GM23338 (cell line): ENCODE measurements around the gene NCSTN. TPM values are rescaled to one million over a fixed set of nuclear protein-coding genes. Genes with fewer than 3 reads are reported as not detected.

Experiments
- CREB1 ChIP-seq: fragments of 250-450 bp; sonication (Bioruptor Pico); IDR thresholded peaks from 2 replicates; pipeline ENCODE4 v1.5.0; 2020; ENCODE audit warnings: low read depth, mild to moderate bottlenecking, moderate library complexity
- EZH2 ChIP-seq: fragments of 200-600 bp; sonication (generic); IDR thresholded peaks from one replicate; pipeline ENCODE4 v1.8.0; 2017; ENCODE audit warnings: antibody characterized with exemption, mild to moderate bottlenecking, low read depth; ENCODE audit not compliant: unreplicated experiment
- EZH2phosphoT487 ChIP-seq: fragments of 200-600 bp; sonication (generic); IDR thresholded peaks from one replicate; pipeline ENCODE4 v1.8.1; 2018; ENCODE audit warnings: antibody characterized with exemption; ENCODE audit not compliant: unreplicated experiment
- JUNB ChIP-seq: IDR thresholded peaks from one replicate; pipeline ENCODE4 v1.6.1; 2016; ENCODE audit warnings: antibody characterized with exemption; ENCODE audit not compliant: unreplicated experiment
- NANOG ChIP-seq: IDR thresholded peaks from 2 replicates; pipeline ENCODE4 v1.6.1; 2016; ENCODE audit warnings: antibody characterized with exemption, borderline replicate concordance
- POLR2AphosphoS5 ChIP-seq: IDR thresholded peaks from 2 replicates; pipeline ENCODE4 v1.6.1; 2016; ENCODE audit warnings: antibody characterized with exemption, low read depth
- STAT1 ChIP-seq: IDR thresholded peaks from one replicate; pipeline ENCODE4 v1.6.1; 2016; ENCODE audit warnings: antibody characterized with exemption; ENCODE audit not compliant: unreplicated experiment
- ZNF114 ChIP-seq: fragments of 250-450 bp; sonication (Bioruptor Pico); IDR thresholded peaks from 2 replicates; pipeline ENCODE4 v1.5.0; 2020; ENCODE audit warnings: mild to moderate bottlenecking, moderate library complexity
- ZNF331 ChIP-seq: fragments of 250-450 bp; sonication (Bioruptor Pico); IDR thresholded peaks from 2 replicates; pipeline ENCODE4 v1.5.0; 2020; ENCODE audit warnings: low read depth, mild to moderate bottlenecking, moderate library complexity
- polyA plus RNA-seq: library from polyadenylated mRNA; unstranded; fragments of >200 nt; fragmentation: Nextera tagmentation; extraction: Ambion mirVana; gene quantifications from 2 replicates; pipeline ENCODE4 v1.2.1, GENCODE V29; 2016
- total RNA-seq: library from RNA; depleted of rRNA; stranded (reverse); fragments of >200 nt; shearing (Covaris generic); gene quantifications from 2 replicates; pipeline ENCODE4 v1.2.3, GENCODE V29; 2014
- TF ChIP-seq, protein P1 (sequence below): fragments of 250-450 bp; sonication (Bioruptor Pico); IDR thresholded peaks from 2 replicates; pipeline ENCODE4 v1.5.0; 2020; ENCODE audit warnings: mild to moderate bottlenecking, moderate library complexity
- TF ChIP-seq, protein P2 (sequence below): IDR thresholded peaks from 2 replicates; pipeline ENCODE4 v1.6.1; 2016; ENCODE audit warnings: antibody characterized with exemption

Gene NCSTN
- total and polyA plus RNA-seq, 2 experiments from 2014 or later: 36.0 to 45.9 TPM

DNA sequence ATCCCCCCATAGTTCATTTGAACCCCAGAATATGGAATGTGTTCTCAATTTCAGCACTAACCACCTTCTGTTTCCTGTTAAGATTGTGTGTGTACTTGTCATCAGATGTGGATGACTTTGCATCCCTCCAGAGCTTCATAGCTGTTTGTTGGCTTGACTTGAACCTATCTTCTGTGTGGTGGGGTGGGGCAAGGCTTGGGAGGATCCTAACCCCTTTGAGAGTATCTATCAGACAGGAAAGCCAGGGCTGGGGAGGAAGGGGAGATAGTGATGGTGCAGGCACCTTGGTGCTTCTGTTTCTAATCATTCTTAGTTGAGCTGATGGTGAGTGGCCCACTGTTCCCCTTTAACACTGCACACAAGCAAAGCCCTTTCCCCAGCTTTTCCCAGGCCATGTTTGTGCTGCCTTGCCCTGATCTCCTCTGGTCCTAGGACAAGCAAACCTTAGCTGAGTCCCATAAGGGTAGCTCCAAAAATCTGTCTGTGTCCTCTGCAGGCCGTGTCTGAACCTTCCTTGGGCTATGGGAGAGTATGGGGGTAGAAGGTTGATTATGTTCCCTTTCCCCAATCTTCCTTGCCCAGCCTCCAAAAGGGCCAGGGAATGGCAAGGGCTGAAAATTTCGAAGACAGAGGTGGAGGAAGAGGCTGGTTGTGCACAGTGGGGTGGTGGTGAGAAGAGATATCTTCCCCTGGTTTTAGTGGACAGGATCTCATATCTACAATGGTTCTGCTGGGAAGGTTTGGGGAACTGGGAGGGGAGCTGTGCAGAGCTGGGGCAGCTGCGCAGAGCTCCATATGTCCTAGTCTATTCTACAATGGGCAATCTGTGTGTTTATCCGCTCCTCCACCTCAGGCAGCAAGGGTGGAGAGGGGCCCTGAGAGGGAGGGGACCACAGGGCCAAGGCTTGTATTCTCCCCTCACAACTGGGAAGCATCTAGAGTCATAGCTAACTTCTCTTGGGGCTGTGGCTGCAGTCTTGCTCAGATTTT, 25.0 kb downstream of the NCSTN start (continued):
- TF ChIP-seq, protein P1, sequence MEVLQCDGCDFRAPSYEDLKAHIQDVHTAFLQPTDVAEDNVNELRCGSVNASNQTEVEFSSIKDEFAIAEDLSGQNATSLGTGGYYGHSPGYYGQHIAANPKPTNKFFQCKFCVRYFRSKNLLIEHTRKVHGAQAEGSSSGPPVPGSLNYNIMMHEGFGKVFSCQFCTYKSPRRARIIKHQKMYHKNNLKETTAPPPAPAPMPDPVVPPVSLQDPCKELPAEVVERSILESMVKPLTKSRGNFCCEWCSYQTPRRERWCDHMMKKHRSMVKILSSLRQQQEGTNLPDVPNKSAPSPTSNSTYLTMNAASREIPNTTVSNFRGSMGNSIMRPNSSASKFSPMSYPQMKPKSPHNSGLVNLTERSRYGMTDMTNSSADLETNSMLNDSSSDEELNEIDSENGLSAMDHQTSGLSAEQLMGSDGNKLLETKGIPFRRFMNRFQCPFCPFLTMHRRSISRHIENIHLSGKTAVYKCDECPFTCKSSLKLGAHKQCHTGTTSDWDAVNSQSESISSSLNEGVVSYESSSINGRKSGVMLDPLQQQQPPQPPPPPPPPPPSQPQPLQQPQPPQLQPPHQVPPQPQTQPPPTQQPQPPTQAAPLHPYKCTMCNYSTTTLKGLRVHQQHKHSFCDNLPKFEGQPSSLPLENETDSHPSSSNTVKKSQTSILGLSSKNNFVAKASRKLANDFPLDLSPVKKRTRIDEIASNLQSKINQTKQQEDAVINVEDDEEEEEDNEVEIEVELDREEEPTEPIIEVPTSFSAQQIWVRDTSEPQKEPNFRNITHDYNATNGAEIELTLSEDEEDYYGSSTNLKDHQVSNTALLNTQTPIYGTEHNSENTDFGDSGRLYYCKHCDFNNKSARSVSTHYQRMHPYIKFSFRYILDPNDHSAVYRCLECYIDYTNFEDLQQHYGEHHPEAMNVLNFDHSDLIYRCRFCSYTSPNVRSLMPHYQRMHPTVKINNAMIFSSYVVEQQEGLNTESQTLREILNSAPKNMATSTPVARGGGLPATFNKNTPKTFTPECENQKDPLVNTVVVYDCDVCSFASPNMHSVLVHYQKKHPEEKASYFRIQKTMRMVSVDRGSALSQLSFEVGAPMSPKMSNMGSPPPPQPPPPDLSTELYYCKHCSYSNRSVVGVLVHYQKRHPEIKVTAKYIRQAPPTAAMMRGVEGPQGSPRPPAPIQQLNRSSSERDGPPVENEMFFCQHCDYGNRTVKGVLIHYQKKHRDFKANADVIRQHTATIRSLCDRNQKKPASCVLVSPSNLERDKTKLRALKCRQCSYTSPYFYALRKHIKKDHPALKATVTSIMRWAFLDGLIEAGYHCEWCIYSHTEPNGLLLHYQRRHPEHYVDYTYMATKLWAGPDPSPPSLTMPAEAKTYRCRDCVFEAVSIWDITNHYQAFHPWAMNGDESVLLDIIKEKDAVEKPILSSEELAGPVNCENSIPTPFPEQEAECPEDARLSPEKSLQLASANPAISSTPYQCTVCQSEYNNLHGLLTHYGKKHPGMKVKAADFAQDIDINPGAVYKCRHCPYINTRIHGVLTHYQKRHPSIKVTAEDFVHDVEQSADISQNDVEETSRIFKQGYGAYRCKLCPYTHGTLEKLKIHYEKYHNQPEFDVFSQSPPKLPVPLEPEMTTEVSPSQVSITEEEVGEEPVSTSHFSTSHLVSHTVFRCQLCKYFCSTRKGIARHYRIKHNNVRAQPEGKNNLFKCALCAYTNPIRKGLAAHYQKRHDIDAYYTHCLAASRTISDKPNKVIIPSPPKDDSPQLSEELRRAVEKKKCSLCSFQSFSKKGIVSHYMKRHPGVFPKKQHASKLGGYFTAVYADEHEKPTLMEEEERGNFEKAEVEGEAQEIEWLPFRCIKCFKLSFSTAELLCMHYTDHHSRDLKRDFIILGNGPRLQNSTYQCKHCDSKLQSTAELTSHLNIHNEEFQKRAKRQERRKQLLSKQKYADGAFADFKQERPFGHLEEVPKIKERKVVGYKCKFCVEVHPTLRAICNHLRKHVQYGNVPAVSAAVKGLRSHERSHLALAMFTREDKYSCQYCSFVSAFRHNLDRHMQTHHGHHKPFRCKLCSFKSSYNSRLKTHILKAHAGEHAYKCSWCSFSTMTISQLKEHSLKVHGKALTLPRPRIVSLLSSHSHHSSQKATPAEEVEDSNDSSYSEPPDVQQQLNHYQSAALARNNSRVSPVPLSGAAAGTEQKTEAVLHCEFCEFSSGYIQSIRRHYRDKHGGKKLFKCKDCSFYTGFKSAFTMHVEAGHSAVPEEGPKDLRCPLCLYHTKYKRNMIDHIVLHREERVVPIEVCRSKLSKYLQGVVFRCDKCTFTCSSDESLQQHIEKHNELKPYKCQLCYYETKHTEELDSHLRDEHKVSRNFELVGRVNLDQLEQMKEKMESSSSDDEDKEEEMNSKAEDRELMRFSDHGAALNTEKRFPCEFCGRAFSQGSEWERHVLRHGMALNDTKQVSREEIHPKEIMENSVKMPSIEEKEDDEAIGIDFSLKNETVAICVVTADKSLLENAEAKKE: no peak
- TF ChIP-seq EZH2: no peak
- TF ChIP-seq CREB1: no peak
- no peak for TF ChIP-seq STAT1
- TF ChIP-seq EZH2phosphoT487: no peak
- TF ChIP-seq, protein P2, sequence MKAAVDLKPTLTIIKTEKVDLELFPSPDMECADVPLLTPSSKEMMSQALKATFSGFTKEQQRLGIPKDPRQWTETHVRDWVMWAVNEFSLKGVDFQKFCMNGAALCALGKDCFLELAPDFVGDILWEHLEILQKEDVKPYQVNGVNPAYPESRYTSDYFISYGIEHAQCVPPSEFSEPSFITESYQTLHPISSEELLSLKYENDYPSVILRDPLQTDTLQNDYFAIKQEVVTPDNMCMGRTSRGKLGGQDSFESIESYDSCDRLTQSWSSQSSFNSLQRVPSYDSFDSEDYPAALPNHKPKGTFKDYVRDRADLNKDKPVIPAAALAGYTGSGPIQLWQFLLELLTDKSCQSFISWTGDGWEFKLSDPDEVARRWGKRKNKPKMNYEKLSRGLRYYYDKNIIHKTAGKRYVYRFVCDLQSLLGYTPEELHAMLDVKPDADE: no peak
- TF ChIP-seq ZNF114 (CRISPR knock-in tag): no peak
- no peak for TF ChIP-seq POLR2AphosphoS5
- no peak for TF ChIP-seq ZNF331 (CRISPR knock-in tag)
- no peak for TF ChIP-seq JUNB
- TF ChIP-seq NANOG: no peak
